GM18511 (cell line): ENCODE measurements around the gene PTAR1.
"Not testable (repeated sequence)": the region's sequence is repeated elsewhere in the genome, so short reads cannot be mapped to it uniquely, and the experiment has no call there.

Experiments used
- ATAC-seq: cut with Tn5 transposase; IDR thresholded peaks from one replicate; pipeline ENCODE4 v1.9.1; 2021; ENCODE audit warnings: mild to moderate bottlenecking, moderate library complexity; ENCODE audit not compliant: unreplicated experiment

The PTAR1 gene

GRCh38 chr9:69759421-69760277 lies at the start of gene PTAR1:
Gene PTAR1 (minus strand): TSS chr9:69760011. CDS start chr9:69759938, 73 bp downstream.
- ATAC-seq: peak; percentile 87

- ATAC-seq: no peak
Observed at GRCh38 chr9:69809304-69809863, 49.6 kb upstream of the PTAR1 start.

GRCh38 chr9:69806627-69807026 lies 46.8 kb upstream of the PTAR1 start:
- no peak for ATAC-seq

- ATAC-seq: no peak
Observed at GRCh38 chr9:69805962-69806515, 46.2 kb upstream of the PTAR1 start.

GRCh38 chr9:69801989-69802388 lies 42.2 kb upstream of the PTAR1 start:
- ATAC-seq: no peak

GRCh38 chr9:69800027-69800426 lies 40.2 kb upstream of the PTAR1 start:
- not testable (repeated sequence) for ATAC-seq

- ATAC-seq: not testable (repeated sequence)
Observed at GRCh38 chr9:69799521-69799920, 39.7 kb upstream of the PTAR1 start.

GRCh38 chr9:69798744-69799143 lies 38.9 kb upstream of the PTAR1 start:
- no peak for ATAC-seq

GRCh38 chr9:69797675-69798074 lies 37.9 kb upstream of the PTAR1 start:
- ATAC-seq: no peak

- ATAC-seq: no peak
Observed at GRCh38 chr9:69794356-69794755, 34.5 kb upstream of the PTAR1 start.

- ATAC-seq: no peak
Observed at GRCh38 chr9:69785757-69786156, 25.9 kb upstream of the PTAR1 start.

GRCh38 chr9:69773258-69773657 lies 13.4 kb upstream of the PTAR1 start:
- ATAC-seq: no peak

GRCh38 chr9:69771775-69772418 lies 12.1 kb upstream of the PTAR1 start:
- ATAC-seq: no peak

GRCh38 chr9:69768716-69769115 lies 8.9 kb upstream of the PTAR1 start:
- no peak for ATAC-seq

- ATAC-seq: no peak
Observed at GRCh38 chr9:69768101-69768500, 8.3 kb upstream of the PTAR1 start.

GRCh38 chr9:69763862-69764261 lies 4.1 kb upstream of the PTAR1 start:
- ATAC-seq: not testable (repeated sequence)

- ATAC-seq: no peak
Observed at GRCh38 chr9:69762527-69762926, 2.7 kb upstream of the PTAR1 start.

GRCh38 chr9:69760278-69760610 lies 433 bp upstream of the PTAR1 start:
- peak; percentile 2 for ATAC-seq

GRCh38 chr9:69759021-69759420 lies 790 bp downstream of the PTAR1 start:
- peak; percentile 4 for ATAC-seq

- ATAC-seq: no peak
Observed at GRCh38 chr9:69757996-69758675, 1.7 kb downstream of the PTAR1 start.

- no peak for ATAC-seq
Observed at GRCh38 chr9:69755205-69755604, 4.6 kb downstream of the PTAR1 start.
